Ishikawa (cell line): Measurements from ENCODE around the gene PTPRN2.

ENCODE experiments used
- CREB1 ChIP-seq: IDR thresholded peaks from 2 replicates; pipeline ENCODE4 v1.6.1; 2012; ENCODE audit warnings: low read depth
- EP300 ChIP-seq: IDR thresholded peaks from 2 replicates; pipeline ENCODE4 v1.6.1; 2012; ENCODE audit warnings: borderline replicate concordance
- MAX ChIP-seq: IDR thresholded peaks from 2 replicates; pipeline ENCODE4 v1.6.1; 2012
- NFIC ChIP-seq: IDR thresholded peaks from 2 replicates; pipeline ENCODE4 v1.6.1; 2012
- RAD21 ChIP-seq: IDR thresholded peaks from 2 replicates; pipeline ENCODE4 v1.6.1; 2012; ENCODE audit warnings: low read depth

GRCh38 chr7:158581440-158582088 is 6.1 kb downstream of the PTPRN2 start:
- TF ChIP-seq MAX (no peak), NFIC (no peak), CREB1 (no peak), EP300 (no peak), RAD21 (no peak)
